Muscle layer of duodenum (tissue), 2 donors: ENCODE results near the gene P2RY12.
A peak's percentile ranks its signal among the peaks of the same experiment; 100 is the strongest.

Experiments
- H3K27ac ChIP-seq: one replicate; pipeline ENCODE4 v1.7.0; 2013; ENCODE audit warnings: mild to moderate bottlenecking, low read length
- H3K27me3 ChIP-seq: one replicate; pipeline ENCODE4 v1.7.0; 2013; ENCODE audit warnings: low read depth, mild to moderate bottlenecking, control low read depth, low read length
- H3K36me3 ChIP-seq, 2 donors: one replicate each; pipeline ENCODE4 v1.7.0; 2013; ENCODE audit warnings: low read length in 2 of 2, control low read depth in 1 of 2, mild to moderate bottlenecking in 1 of 2; ENCODE audit not compliant: insufficient read depth in 2 of 2, control insufficient read depth in 1 of 2
- H3K4me1 ChIP-seq, 2 donors: one replicate each; pipeline ENCODE4 v1.7.0; 2013; ENCODE audit warnings: low read length in 2 of 2, mild to moderate bottlenecking in 2 of 2, control low read depth in 1 of 2, moderate library complexity in 1 of 2; ENCODE audit not compliant: insufficient read depth in 2 of 2, control insufficient read depth in 1 of 2
- H3K4me3 ChIP-seq, 2 donors: one replicate each; pipeline ENCODE4 v1.7.0; 2013; ENCODE audit warnings: low read length in 2 of 2, low read depth in 1 of 2, mild to moderate bottlenecking in 1 of 2
- H3K9me3 ChIP-seq, 2 donors: one replicate each; pipeline ENCODE4 v1.7.0; 2013; ENCODE audit warnings: low read length in 2 of 2, control low read depth in 1 of 2, mild to moderate bottlenecking in 1 of 2; ENCODE audit not compliant: control insufficient read depth in 1 of 2
- donor health status: healthy.

The P2RY12 gene

GRCh38 chr3:151384741-151385174 is at the start of gene P2RY12:
TSS of gene P2RY12 (minus strand) at chr3:151384753. CDS start at chr3:151338845, 45,908 bp downstream.
- Histone ChIP-seq H3K27me3 (no peaks in the 10 kb centered on the region), H3K9me3 (no peaks in the 10 kb centered on the region), H3K4me3 (peak within 1 kb of the TSS; percentile 33 to 47), H3K27ac (no peak within 1 kb of the TSS), H3K36me3 (peaks cover 0 to 5% of the 10 kb centered on the region in 2 donors), H3K4me1 (peaks cover 6 to 8% of the 10 kb centered on the region in 2 donors)

GRCh38 chr3:151432616-151433372 is 48.2 kb upstream of the P2RY12 start:
- no peaks in the 10 kb centered on the region for H3K36me3 ChIP-seq
- H3K27me3 ChIP-seq: no peaks in the 10 kb centered on the region
- H3K9me3 ChIP-seq: no peaks in the 10 kb centered on the region
- no peak overlapping the region for H3K27ac ChIP-seq
- no peak overlapping the region for H3K4me3 ChIP-seq
- no peaks in the 10 kb centered on the region for H3K4me1 ChIP-seq

- Histone ChIP-seq H3K4me1 (no peaks in the 10 kb centered on the region), H3K36me3 (no peaks in the 10 kb centered on the region), H3K27me3 (no peaks in the 10 kb centered on the region), H3K27ac (no peak overlapping the region), H3K4me3 (no peak overlapping the region), H3K9me3 (no peaks in the 10 kb centered on the region)
These were observed 47.4 kb upstream of the P2RY12 start for GRCh38 chr3:151431940-151432339.

GRCh38 chr3:151430821-151431484 is 46.4 kb upstream of the P2RY12 start:
- Histone ChIP-seq H3K36me3 (no peaks in the 10 kb centered on the region), H3K27ac (no peak overlapping the region), H3K4me3 (no peak overlapping the region), H3K9me3 (no peaks in the 10 kb centered on the region), H3K4me1 (no peaks in the 10 kb centered on the region), H3K27me3 (no peaks in the 10 kb centered on the region)

GRCh38 chr3:151428386-151428785 is 43.8 kb upstream of the P2RY12 start:
- Histone ChIP-seq H3K27me3 (no peaks in the 10 kb centered on the region), H3K36me3 (no peaks in the 10 kb centered on the region), H3K4me3 (no peak overlapping the region), H3K27ac (no peak overlapping the region), H3K9me3 (no peaks in the 10 kb centered on the region), H3K4me1 (no peaks in the 10 kb centered on the region)

GRCh38 chr3:151426341-151426657 is 41.7 kb upstream of the P2RY12 start:
- Histone ChIP-seq H3K27ac (no peak overlapping the region), H3K36me3 (no peaks in the 10 kb centered on the region), H3K27me3 (no peaks in the 10 kb centered on the region), H3K9me3 (no peaks in the 10 kb centered on the region), H3K4me1 (no peaks in the 10 kb centered on the region), H3K4me3 (no peak overlapping the region)

GRCh38 chr3:151425627-151426340 is 41.2 kb upstream of the P2RY12 start:
- H3K4me3 ChIP-seq: no peak overlapping the region
- H3K27ac ChIP-seq: no peak overlapping the region
- no peaks in the 10 kb centered on the region for H3K9me3 ChIP-seq
- H3K36me3 ChIP-seq: no peaks in the 10 kb centered on the region
- H3K27me3 ChIP-seq: no peaks in the 10 kb centered on the region
- H3K4me1 ChIP-seq: no peaks in the 10 kb centered on the region

- H3K27me3 ChIP-seq: no peaks in the 10 kb centered on the region
- H3K4me3 ChIP-seq: no peak overlapping the region
- H3K4me1 ChIP-seq: no peaks in the 10 kb centered on the region
- H3K27ac ChIP-seq: no peak overlapping the region
- no peaks in the 10 kb centered on the region for H3K36me3 ChIP-seq
- H3K9me3 ChIP-seq: no peaks in the 10 kb centered on the region
These were observed 38.5 kb upstream of the P2RY12 start for GRCh38 chr3:151423091-151423490.

- Histone ChIP-seq H3K27ac (no peak overlapping the region), H3K4me3 (no peak overlapping the region), H3K27me3 (no peaks in the 10 kb centered on the region), H3K36me3 (no peaks in the 10 kb centered on the region), H3K4me1 (no peaks in the 10 kb centered on the region), H3K9me3 (no peaks in the 10 kb centered on the region)
These were observed 37.4 kb upstream of the P2RY12 start for GRCh38 chr3:151421938-151422337.

- Histone ChIP-seq H3K4me1 (no peaks in the 10 kb centered on the region), H3K36me3 (no peaks in the 10 kb centered on the region), H3K4me3 (no peak overlapping the region), H3K27me3 (no peaks in the 10 kb centered on the region), H3K27ac (no peak overlapping the region), H3K9me3 (no peaks in the 10 kb centered on the region)
These were observed 35.3 kb upstream of the P2RY12 start for GRCh38 chr3:151419806-151420205.

- no peaks in the 10 kb centered on the region for H3K9me3 ChIP-seq
- H3K27me3 ChIP-seq: no peaks in the 10 kb centered on the region
- no peaks in the 10 kb centered on the region for H3K36me3 ChIP-seq
- H3K27ac ChIP-seq: no peak overlapping the region
- H3K4me3 ChIP-seq: no peak overlapping the region
- peaks cover 0 to 7% of the 10 kb centered on the region in 2 donors for H3K4me1 ChIP-seq
These were observed 30.7 kb upstream of the P2RY12 start for GRCh38 chr3:151415289-151415688.
